ENCODE results near the gene RNF7. TPM values are rescaled to one million over a fixed set of nuclear protein-coding genes. Genes with fewer than 3 reads are reported as not detected.
A peak's percentile ranks its signal among the peaks of the same experiment; 100 is the strongest.

The RNF7 gene
- total and polyA plus RNA-seq, 2 experiments from 2014 or later = 115 to 234 TPM

DNA sequence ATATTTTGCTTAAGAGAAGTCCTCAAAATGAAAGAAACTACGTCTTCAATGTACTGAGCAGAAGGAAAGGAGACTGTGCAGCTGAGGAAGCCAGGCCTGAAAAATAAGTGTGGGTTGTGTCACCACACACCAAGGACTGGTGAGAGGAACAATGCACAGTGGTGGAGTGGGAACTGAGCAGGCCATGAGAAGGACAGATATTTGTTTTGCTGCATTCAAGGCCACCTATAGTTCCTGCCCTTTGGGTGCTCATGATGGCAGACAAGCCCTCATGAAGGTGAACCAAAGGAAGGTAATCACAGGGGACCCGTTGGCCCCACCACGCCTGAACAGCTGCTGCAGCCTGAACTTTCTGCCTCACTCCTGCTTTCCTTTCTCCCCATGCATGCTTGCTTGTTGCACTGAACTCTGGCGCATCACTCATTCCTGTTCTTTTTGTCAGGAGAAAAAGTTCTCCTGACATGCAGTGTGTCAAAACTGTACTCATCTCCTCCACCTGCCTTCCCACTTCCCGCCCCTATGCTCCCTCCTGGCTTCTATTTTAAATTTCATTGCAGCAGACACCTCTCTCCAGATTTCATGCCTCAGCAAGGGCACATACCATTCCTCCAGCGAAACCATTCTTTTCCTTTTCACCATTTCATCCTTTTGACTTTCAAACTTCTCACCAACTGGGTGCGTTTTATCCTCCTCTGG, 2.2 kb upstream of the RNF7 start:
- no peak overlapping the region for H3K27ac ChIP-seq
- no peaks in the 10 kb centered on the region; the same call in 1 of the 2 replicates for H4K20me1 ChIP-seq (ENCODE audit: insufficient read depth)
- no peak for TF ChIP-seq EZH2phosphoT487 (IDR thresholded peaks at IDR 0.05; ENCODE audit: insufficient read depth, low read depth)
- TF ChIP-seq EZH2 (IDR thresholded peaks at IDR 0.05; ENCODE audit: insufficient read depth, poor library complexity, severe bottlenecking) = no peak
- peaks cover 9% of the 10 kb centered on the region; the same call in 1 of the 2 replicates for H3K36me3 ChIP-seq (ENCODE audit: low read depth)
- 73 to 79% methylated on average over 7 of the region's 7 CpGs for WGBS, 2 experiments (ENCODE audit: low coverage in 1 of 2, low lambda C conversion rate in 2 of 2, missing lambda C conversion rate in 2 of 2)
- H3K9ac ChIP-seq = no peak overlapping the region
- no peaks in the 10 kb centered on the region for H3K9me2 ChIP-seq (ENCODE audit: insufficient read depth)
- peak overlapping the region; percentile 12; the same call in 1 of the 2 replicates for H2AFZ ChIP-seq
- no peak overlapping the region for H3K4me2 ChIP-seq (ENCODE audit: unreplicated experiment)
- no peaks in the 10 kb centered on the region for H3K9me3 ChIP-seq (ENCODE audit: low read depth)
- H3F3A ChIP-seq (ENCODE audit: insufficient read depth) = peaks cover 11% of the 10 kb centered on the region
- no peaks in the 10 kb centered on the region for H3K27me3 ChIP-seq (replicated peaks; ENCODE audit: insufficient read depth)
- H3K4me3 ChIP-seq = no peak overlapping the region
- in situ Hi-C loops (cut with MboI) = no loop called here
- H3K79me2 ChIP-seq (ENCODE audit: insufficient read depth) = peaks cover 27% of the 10 kb centered on the region
- DNase-seq = no peak
- peaks cover 17% of the 10 kb centered on the region for H3K4me1 ChIP-seq (ENCODE audit: insufficient read depth)

DNA sequence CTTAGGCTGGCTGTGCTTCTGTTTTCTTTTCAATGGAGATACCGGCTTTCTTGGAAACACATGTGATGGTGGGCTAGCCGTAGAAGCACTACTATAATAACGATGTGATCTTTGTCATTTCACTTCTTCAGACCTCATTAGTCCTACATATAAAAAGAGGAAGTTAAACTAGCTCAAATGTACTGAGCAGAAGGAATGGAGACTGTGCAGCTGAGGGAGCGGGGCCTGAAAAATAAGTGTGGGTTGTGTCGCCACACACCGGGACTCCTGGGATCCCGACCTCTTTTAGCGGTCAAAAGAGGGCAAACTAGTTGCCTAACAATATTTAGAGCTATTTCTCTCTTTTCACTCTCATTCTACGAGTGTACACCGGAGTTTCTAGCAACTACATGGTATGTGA, 1.0 kb upstream of the RNF7 start:
- Histone ChIP-seq H3K4me3 (no peak overlapping the region), H3K9ac (no peak overlapping the region), H3K9me3 (ENCODE audit: low read depth) (no peaks in the 10 kb centered on the region), H4K20me1 (ENCODE audit: insufficient read depth) (no peaks in the 10 kb centered on the region; the same call in none of the 2 replicates), H3K79me2 (ENCODE audit: insufficient read depth) (peaks cover 39% of the 10 kb centered on the region), H3K27ac (no peak overlapping the region), H3K36me3 (ENCODE audit: low read depth) (peaks cover 12% of the 10 kb centered on the region; the same call in 1 of the 2 replicates), H2AFZ (peak overlapping the region; percentile 94), H3K27me3 (replicated peaks; ENCODE audit: insufficient read depth) (no peaks in the 10 kb centered on the region), H3K4me2 (ENCODE audit: unreplicated experiment) (no peak overlapping the region), H3F3A (ENCODE audit: insufficient read depth) (peaks cover 11% of the 10 kb centered on the region), H3K4me1 (ENCODE audit: insufficient read depth) (peaks cover 27% of the 10 kb centered on the region), H3K9me2 (ENCODE audit: insufficient read depth) (no peaks in the 10 kb centered on the region)
- WGBS, 2 experiments (ENCODE audit: low coverage in 1 of 2, low lambda C conversion rate in 2 of 2, missing lambda C conversion rate in 2 of 2) = 86 to 89% methylated on average over 10 of the region's 10 CpGs
- no peak for TF ChIP-seq EZH2phosphoT487 (IDR thresholded peaks at IDR 0.05; ENCODE audit: insufficient read depth, low read depth)
- no peak for TF ChIP-seq EZH2 (IDR thresholded peaks at IDR 0.05; ENCODE audit: insufficient read depth, poor library complexity, severe bottlenecking)
- DNase-seq = no peak
- in situ Hi-C loops (cut with MboI) = no loop called here

DNA sequence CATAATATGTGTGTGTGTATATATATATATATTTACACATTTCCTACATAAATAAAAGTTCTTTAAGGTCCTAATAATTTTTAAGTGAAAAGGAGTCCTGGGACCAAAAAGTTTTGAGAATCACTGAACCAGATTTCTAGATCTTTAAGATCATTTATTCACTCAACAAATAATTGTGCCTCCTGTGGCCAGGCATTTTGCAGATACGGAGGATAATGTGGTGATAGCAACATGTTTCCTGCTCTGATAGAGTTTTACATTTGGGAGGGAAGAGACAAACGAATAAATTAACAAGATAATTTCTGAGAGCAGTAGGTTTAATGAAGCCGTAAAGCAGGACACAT, 448 bp upstream of the RNF7 start:
- Histone ChIP-seq H2AFZ (peak overlapping the region; percentile 94), H3K4me2 (ENCODE audit: unreplicated experiment) (peak overlapping the region; percentile 51), H3K4me3 (peak overlapping the region; percentile 62), H4K20me1 (ENCODE audit: insufficient read depth) (no peaks in the 10 kb centered on the region; the same call in none of the 2 replicates), H3K36me3 (ENCODE audit: low read depth) (peaks cover 12% of the 10 kb centered on the region; the same call in 1 of the 2 replicates), H3K27me3 (replicated peaks; ENCODE audit: insufficient read depth) (no peaks in the 10 kb centered on the region), H3K79me2 (ENCODE audit: insufficient read depth) (peaks cover 45% of the 10 kb centered on the region), H3K4me1 (ENCODE audit: insufficient read depth) (peaks cover 27% of the 10 kb centered on the region), H3K9me3 (ENCODE audit: low read depth) (no peaks in the 10 kb centered on the region), H3K9me2 (ENCODE audit: insufficient read depth) (no peaks in the 10 kb centered on the region), H3F3A (ENCODE audit: insufficient read depth) (peaks cover 11% of the 10 kb centered on the region), H3K9ac (peak overlapping the region; percentile 73), H3K27ac (peak overlapping the region; percentile 63)
- DNase-seq = no peak
- in situ Hi-C loops (cut with MboI) = no loop called here
- WGBS, 2 experiments (ENCODE audit: low coverage in 1 of 2, low lambda C conversion rate in 2 of 2, missing lambda C conversion rate in 2 of 2) = 0 to 2% methylated on average over 3 of the region's 3 CpGs
- TF ChIP-seq EZH2phosphoT487 (IDR thresholded peaks at IDR 0.05; ENCODE audit: insufficient read depth, low read depth) (no peak), EZH2 (IDR thresholded peaks at IDR 0.05; ENCODE audit: insufficient read depth, poor library complexity, severe bottlenecking) (no peak)

DNA sequence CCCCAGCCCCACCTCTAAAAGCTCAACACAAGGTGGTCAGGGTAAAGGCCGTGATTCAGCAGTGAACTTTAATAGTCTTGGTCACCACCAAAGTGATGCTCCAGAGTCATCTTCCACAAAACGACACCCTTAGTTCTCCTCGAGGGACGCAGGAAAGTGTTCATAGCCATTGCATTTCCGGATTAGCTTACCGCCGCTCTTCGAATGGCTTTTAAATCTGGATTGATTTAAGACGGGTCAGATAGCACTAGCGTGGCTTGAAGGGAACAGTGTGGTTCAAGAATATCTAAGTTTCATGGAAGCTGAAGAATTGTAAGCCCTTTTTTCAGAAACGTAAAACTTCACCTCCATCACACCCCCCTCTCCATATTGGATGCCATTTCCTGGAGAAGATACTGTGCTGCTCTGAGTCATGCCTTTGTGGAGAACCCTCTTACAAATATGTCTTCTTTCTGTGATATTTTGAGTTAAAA, 829 bp downstream of the RNF7 start:
- no peaks in the 10 kb centered on the region; the same call in none of the 2 replicates for H4K20me1 ChIP-seq (ENCODE audit: insufficient read depth)
- peaks cover 11% of the 10 kb centered on the region for H3F3A ChIP-seq (ENCODE audit: insufficient read depth)
- no peaks in the 10 kb centered on the region for H3K9me2 ChIP-seq (ENCODE audit: insufficient read depth)
- H3K4me2 ChIP-seq (ENCODE audit: unreplicated experiment) = peak overlapping the region; percentile 100
- in situ Hi-C loops (cut with MboI) = no loop called here
- peak overlapping the region; percentile 90 for H3K27ac ChIP-seq
- H3K4me3 ChIP-seq = peak overlapping the region; percentile 92
- DNase-seq = peak; percentile 87
- peak overlapping the region; percentile 81 for H2AFZ ChIP-seq
- peak overlapping the region; percentile 94 for H3K9ac ChIP-seq
- TF ChIP-seq EZH2 (IDR thresholded peaks at IDR 0.05; ENCODE audit: insufficient read depth, poor library complexity, severe bottlenecking) = no peak
- TF ChIP-seq EZH2phosphoT487 (IDR thresholded peaks at IDR 0.05; ENCODE audit: insufficient read depth, low read depth) = no peak
- 1% methylated on average over 11 of the region's 11 CpGs for WGBS, 2 experiments (ENCODE audit: low coverage in 1 of 2, low lambda C conversion rate in 2 of 2, missing lambda C conversion rate in 2 of 2)
- H3K27me3 ChIP-seq (replicated peaks; ENCODE audit: insufficient read depth) = no peaks in the 10 kb centered on the region
- H3K36me3 ChIP-seq (ENCODE audit: low read depth) = peaks cover 20% of the 10 kb centered on the region; the same call in 1 of the 2 replicates
- peaks cover 57% of the 10 kb centered on the region for H3K79me2 ChIP-seq (ENCODE audit: insufficient read depth)
- H3K4me1 ChIP-seq (ENCODE audit: insufficient read depth) = peaks cover 36% of the 10 kb centered on the region
- no peaks in the 10 kb centered on the region for H3K9me3 ChIP-seq (ENCODE audit: low read depth)
